GM12873 (cell line): ENCODE data around the gene ESPNL.

ENCODE experiments used
- TF ChIP-seq, protein P1 (sequence below): IDR thresholded peaks from 2 replicates; pipeline ENCODE4 v1.5.1; 2012; ENCODE audit warnings: low read depth, mild to moderate bottlenecking, moderate library complexity, low read length, control low read depth; ENCODE audit not compliant: insufficient read depth; ENCODE audit errors: missing control alignments

ESPNL gene

DNA sequence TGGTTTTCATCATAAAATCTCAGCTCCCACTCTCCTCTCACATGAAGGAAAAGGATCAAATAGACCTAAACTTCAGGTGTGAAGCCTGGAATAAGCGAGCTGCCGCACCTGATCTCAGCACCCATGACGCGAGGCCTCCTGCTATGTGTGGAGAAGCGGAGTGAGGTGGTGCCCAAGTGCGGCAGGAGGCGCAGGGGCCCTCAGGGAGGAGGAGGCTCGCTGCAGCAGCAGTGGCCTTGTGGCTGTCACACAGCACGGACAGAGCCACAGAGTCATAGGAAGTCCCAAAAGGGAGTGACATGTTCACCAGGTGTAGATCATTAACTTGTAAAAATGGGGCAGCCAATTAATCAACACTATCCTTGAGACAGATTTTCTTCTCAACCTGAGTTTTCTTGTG, 30.3 kb upstream of the ESPNL start:
- TF ChIP-seq, protein P1, sequence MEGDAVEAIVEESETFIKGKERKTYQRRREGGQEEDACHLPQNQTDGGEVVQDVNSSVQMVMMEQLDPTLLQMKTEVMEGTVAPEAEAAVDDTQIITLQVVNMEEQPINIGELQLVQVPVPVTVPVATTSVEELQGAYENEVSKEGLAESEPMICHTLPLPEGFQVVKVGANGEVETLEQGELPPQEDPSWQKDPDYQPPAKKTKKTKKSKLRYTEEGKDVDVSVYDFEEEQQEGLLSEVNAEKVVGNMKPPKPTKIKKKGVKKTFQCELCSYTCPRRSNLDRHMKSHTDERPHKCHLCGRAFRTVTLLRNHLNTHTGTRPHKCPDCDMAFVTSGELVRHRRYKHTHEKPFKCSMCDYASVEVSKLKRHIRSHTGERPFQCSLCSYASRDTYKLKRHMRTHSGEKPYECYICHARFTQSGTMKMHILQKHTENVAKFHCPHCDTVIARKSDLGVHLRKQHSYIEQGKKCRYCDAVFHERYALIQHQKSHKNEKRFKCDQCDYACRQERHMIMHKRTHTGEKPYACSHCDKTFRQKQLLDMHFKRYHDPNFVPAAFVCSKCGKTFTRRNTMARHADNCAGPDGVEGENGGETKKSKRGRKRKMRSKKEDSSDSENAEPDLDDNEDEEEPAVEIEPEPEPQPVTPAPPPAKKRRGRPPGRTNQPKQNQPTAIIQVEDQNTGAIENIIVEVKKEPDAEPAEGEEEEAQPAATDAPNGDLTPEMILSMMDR = no peak

DNA sequence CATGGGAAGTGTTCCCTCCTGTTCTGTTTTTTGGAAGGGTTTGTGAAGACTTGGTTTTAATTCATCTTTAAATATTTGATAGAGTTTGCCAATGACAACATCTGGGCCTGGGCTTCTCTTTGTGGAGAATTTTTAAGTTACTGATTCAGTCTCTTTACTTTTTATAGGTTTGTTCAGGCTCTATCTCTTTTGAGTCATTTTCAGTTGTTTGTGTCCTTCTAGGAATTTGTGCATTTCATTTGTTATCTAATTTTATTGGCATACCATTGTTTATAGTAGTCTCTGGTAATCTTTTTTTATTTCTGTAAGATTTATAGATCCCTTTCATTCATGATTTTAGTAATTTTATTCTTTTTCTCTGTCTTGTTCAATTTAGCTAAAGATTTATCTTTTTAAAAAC, 24.7 kb upstream of the ESPNL start:
- TF ChIP-seq, protein P1 = no peak

DNA sequence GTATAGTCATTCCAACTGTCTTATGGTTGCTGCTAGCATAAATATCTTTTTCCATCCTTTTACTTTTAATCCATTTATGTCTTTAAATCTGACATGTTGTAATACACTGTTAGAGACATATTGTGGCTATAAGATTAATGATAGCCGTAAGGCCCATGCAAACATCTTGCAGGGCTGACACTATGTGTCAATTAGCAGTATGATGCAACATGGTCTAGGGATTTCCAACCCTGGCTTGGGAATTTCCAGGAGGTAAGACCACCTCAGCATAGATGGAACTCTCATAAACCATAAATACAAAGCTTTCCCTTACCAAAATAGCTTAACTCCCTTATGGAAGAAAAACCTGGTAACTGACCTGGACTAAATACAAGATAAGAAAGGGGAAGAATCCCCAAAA, 22.8 kb upstream of the ESPNL start:
- TF ChIP-seq, protein P1 = no peak

DNA sequence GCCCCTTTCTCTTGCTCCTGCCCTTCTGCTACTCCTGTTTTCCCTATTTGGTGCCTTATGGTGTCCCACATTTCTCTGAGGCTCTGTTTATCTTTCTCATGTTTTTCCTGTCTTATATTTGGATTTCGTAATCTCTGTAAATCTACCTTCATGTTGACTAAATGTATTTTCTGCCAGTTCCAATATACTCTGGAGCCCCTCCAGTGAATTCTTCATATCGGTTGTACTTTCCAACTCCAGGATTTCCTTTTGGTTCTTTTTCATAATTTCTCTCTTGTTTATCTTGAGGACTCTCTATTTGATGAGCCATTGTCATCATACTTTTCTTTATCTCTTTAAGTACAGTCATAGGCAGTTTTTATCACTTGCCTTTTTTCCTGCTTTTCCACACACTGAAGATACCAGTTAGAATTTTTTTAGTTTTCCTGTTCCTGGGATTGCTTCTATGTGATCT, 20.2 kb upstream of the ESPNL start:
- TF ChIP-seq, protein P1 = no peak

DNA sequence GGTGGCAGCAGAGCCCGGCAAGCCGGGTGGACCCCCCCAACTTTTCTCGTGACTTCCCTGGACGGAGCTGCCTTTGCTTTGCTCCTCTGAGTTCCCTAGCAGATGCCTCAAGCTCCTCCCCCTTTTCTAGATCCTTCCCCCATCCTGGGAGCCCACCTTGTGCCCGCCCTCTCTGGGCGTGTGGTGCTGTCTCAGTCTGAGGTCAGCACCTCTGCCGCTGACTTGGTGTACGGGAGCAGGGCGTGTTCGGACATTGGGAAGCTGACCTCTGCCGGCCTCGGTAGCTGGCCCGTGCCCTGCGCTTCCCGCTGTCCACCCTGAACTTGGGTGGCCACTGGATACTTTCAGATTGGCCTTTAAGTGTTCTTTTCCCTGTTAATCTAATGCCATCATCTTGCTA, 19.6 kb upstream of the ESPNL start:
- TF ChIP-seq, protein P1 = no peak

DNA sequence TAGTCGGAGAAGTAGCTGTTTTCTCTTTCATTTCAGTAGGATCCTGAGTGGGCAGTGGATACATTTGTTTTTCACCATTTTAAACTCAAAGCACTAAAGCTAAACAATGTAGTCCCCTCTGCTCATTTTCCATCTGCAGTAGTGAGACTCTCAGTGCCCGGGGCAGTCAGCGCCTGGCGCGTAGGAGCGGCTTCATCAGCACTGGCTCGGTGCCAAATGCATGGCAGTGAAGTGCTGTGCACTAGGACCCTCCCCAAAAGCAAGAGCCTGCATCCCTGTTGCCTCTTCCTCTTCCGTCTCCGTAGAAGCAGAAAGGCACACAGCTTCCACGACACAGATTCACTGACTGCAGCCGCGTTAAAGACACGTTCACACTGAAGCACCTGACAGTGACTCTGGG, 19.0 kb upstream of the ESPNL start:
- TF ChIP-seq, protein P1 = no peak

DNA sequence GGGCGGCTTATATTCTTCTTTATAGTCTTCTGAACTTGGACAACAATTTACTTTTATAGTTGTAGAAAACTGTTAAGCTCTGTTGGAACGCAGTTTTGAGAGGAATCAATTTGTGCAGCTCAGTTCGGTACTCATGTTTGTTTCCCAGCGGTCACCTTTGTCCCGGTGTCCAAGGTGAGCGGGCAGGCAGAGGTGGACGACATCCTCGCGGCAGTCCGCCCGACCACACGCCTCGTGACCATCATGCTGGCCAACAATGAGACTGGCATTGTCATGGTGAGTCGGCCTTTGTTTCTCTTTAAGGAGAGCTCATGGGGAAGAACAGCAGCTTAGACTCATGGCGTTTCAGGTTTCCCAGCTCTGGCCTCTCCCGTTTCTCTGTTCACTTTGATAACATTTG, 18.6 kb upstream of the ESPNL start:
- TF ChIP-seq, protein P1 = no peak
